Activated CD4-positive, alpha-beta memory T cell treated with anti-CD3 and anti-CD28 coated beads, Interleukin-2, amount 10 ng/mL, durations not matched to agents 7 days and 5 days (primary cell): ENCODE data around the gene FAM181B. TPM values are rescaled to one million over a fixed set of nuclear protein-coding genes. Genes with fewer than 3 reads are reported as not detected.
A peak's percentile ranks its signal among the peaks of the same experiment; 100 is the strongest.

ENCODE experiments used
- CTCF ChIA-PET: fragments of 350-600 bp; sonication (Branson Sonifier 250); formaldehyde crosslinking; loops from one replicate; lab custom pipeline; 2021; ENCODE audit warnings: antibody characterized with exemption, inconsistent platforms; lab: Charles Lee
- POLR2A ChIA-PET: fragments of 350-600 bp; sonication (Branson Sonifier 250); formaldehyde crosslinking; loops from one replicate; lab custom pipeline; 2021; ENCODE audit warnings: antibody characterized with exemption; lab: Charles Lee
- DNase-seq: peaks from one replicate; pipeline ENCODE4 v3.0.0-alpha.2; 2020
- H3K27ac Mint-ChIP-seq: one replicate; pipeline ENCODE4 v1.8.0; 2021; ENCODE audit warnings: mild to moderate bottlenecking, mixed read lengths
- H3K27me3 Mint-ChIP-seq: one replicate; pipeline ENCODE4 v1.8.0; 2021; ENCODE audit warnings: mixed read lengths
- H3K36me3 Mint-ChIP-seq: one replicate; pipeline ENCODE4 v1.8.0; 2021; ENCODE audit warnings: low read depth, mixed read lengths
- H3K4me1 Mint-ChIP-seq: one replicate; pipeline ENCODE4 v1.8.0; 2021; ENCODE audit warnings: mixed read lengths
- H3K4me3 Mint-ChIP-seq: one replicate; pipeline ENCODE4 v1.8.0; 2021; ENCODE audit warnings: mild to moderate bottlenecking, mixed read lengths
- H3K9me3 Mint-ChIP-seq: one replicate; pipeline ENCODE4 v1.8.0; 2021; ENCODE audit warnings: mixed read lengths
- total RNA-seq, 2 experiments: library from RNA; stranded (reverse); gene quantifications; one replicate each; pipeline ENCODE4 v1.2.3, GENCODE V29; 2021

FAM181B gene
- total RNA-seq, 2 experiments from 2014 or later: not detected

GRCh38 chr11:82757660-82758357, 24.1 kb upstream of the FAM181B start:
- no peaks in the 10 kb centered on the region for H3K9me3 Mint-ChIP-seq
- H3K27ac Mint-ChIP-seq: no peak overlapping the region
- DNase-seq: no peak
- H3K4me1 Mint-ChIP-seq: peaks cover 11% of the 10 kb centered on the region
- no peak overlapping the region for H3K4me3 Mint-ChIP-seq
- CTCF ChIA-PET: interaction anchor here (0.6 to 2.3 kb wide), 2 partner anchors 14 to 18 kb away, joined by 3 to 8 read pairs; no protein-coding TSS in a partner anchor
- H3K36me3 Mint-ChIP-seq: no peaks in the 10 kb centered on the region
- POLR2A ChIA-PET: no interaction called here
- H3K27me3 Mint-ChIP-seq: peaks cover 5% of the 10 kb centered on the region

- no peak overlapping the region for H3K4me3 Mint-ChIP-seq
- peaks cover 11% of the 10 kb centered on the region for H3K4me1 Mint-ChIP-seq
- H3K36me3 Mint-ChIP-seq: no peaks in the 10 kb centered on the region
- DNase-seq: no peak
- CTCF ChIA-PET: interaction anchor here (0.6 to 2.3 kb wide), 2 partner anchors 14 to 19 kb away, joined by 3 to 8 read pairs; no protein-coding TSS in a partner anchor
- POLR2A ChIA-PET: no interaction called here
- H3K9me3 Mint-ChIP-seq: no peaks in the 10 kb centered on the region
- H3K27ac Mint-ChIP-seq: no peak overlapping the region
- H3K27me3 Mint-ChIP-seq: peaks cover 5% of the 10 kb centered on the region
Observed at GRCh38 chr11:82756765-82757639, 23.3 kb upstream of the FAM181B start.

GRCh38 chr11:82754410-82754809, 20.7 kb upstream of the FAM181B start:
- H3K4me3 Mint-ChIP-seq: no peak overlapping the region
- no peak overlapping the region for H3K27ac Mint-ChIP-seq
- no peaks in the 10 kb centered on the region for H3K36me3 Mint-ChIP-seq
- H3K4me1 Mint-ChIP-seq: peaks cover 27% of the 10 kb centered on the region
- peaks cover 3% of the 10 kb centered on the region for H3K27me3 Mint-ChIP-seq
- H3K9me3 Mint-ChIP-seq: no peaks in the 10 kb centered on the region
- ChIA-PET POLR2A (no interaction called here), CTCF (no interaction called here)
- no peak for DNase-seq

- DNase-seq: no peak
- POLR2A ChIA-PET: no interaction called here
- H3K4me3 Mint-ChIP-seq: no peak overlapping the region
- no peaks in the 10 kb centered on the region for H3K9me3 Mint-ChIP-seq
- CTCF ChIA-PET: no interaction called here
- no peak overlapping the region for H3K27ac Mint-ChIP-seq
- H3K27me3 Mint-ChIP-seq: peaks cover 1% of the 10 kb centered on the region
- H3K4me1 Mint-ChIP-seq: peaks cover 27% of the 10 kb centered on the region
- H3K36me3 Mint-ChIP-seq: no peaks in the 10 kb centered on the region
Observed at GRCh38 chr11:82753921-82754320, 20.3 kb upstream of the FAM181B start.

GRCh38 chr11:82752801-82753200, 19.1 kb upstream of the FAM181B start:
- CTCF ChIA-PET: interaction anchor here (0.6 kb wide), 1 partner anchor 965 kb away, joined by 3 read pairs; no protein-coding TSS in a partner anchor
- H3K36me3 Mint-ChIP-seq: no peaks in the 10 kb centered on the region

GRCh38 chr11:82750643-82751139, 17.0 kb upstream of the FAM181B start:
- Mint-ChIP-seq H3K4me1 (peaks cover 16% of the 10 kb centered on the region), H3K27me3 (peaks cover 1% of the 10 kb centered on the region), H3K9me3 (no peaks in the 10 kb centered on the region), H3K27ac (no peak overlapping the region), H3K4me3 (no peak overlapping the region), H3K36me3 (no peaks in the 10 kb centered on the region)
- POLR2A ChIA-PET: no interaction called here
- CTCF ChIA-PET: no interaction called here
- no peak for DNase-seq

More at GRCh38 chr11:82752801-82753200, 19.1 kb upstream of the FAM181B start:
- Mint-ChIP-seq H3K4me3 (no peak overlapping the region), H3K4me1 (peaks cover 24% of the 10 kb centered on the region), H3K9me3 (no peaks in the 10 kb centered on the region), H3K27me3 (peaks cover 1% of the 10 kb centered on the region), H3K27ac (no peak overlapping the region)
- DNase-seq: no peak
- POLR2A ChIA-PET: no interaction called here

DNA sequence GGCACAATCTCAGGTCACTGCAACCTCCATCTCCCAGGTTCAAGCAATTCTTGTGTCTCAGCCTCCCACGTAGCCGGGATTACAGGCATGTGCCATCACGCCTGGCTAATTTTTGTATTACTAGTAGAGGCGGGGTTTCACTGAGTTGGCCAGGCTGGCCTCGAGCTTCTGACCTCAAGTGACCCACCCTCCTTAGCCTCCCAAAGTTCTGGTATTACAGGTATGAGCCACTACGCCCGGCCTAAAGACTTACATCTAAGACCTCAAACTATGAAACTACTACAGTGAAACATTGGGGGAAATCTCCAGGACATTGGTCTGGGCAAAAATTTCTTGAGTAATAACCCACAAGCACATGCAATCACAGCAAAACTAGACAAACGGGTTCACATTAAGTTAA, 13.8 kb upstream of the FAM181B start:
- POLR2A ChIA-PET: no interaction called here
- peaks cover 16% of the 10 kb centered on the region for H3K4me1 Mint-ChIP-seq
- peaks cover 3% of the 10 kb centered on the region for H3K27me3 Mint-ChIP-seq
- DNase-seq: no peak
- no peak overlapping the region for H3K27ac Mint-ChIP-seq
- no peak overlapping the region for H3K4me3 Mint-ChIP-seq
- no peaks in the 10 kb centered on the region for H3K9me3 Mint-ChIP-seq
- H3K36me3 Mint-ChIP-seq: no peaks in the 10 kb centered on the region
- CTCF ChIA-PET: no interaction called here

- no peak overlapping the region for H3K27ac Mint-ChIP-seq
- peaks cover 2% of the 10 kb centered on the region for H3K36me3 Mint-ChIP-seq
- peaks cover 3% of the 10 kb centered on the region for H3K4me1 Mint-ChIP-seq
- ChIA-PET POLR2A (no interaction called here), CTCF (no interaction called here)
- no peaks in the 10 kb centered on the region for H3K9me3 Mint-ChIP-seq
- peaks cover 53% of the 10 kb centered on the region for H3K27me3 Mint-ChIP-seq
- DNase-seq: no peak
- no peak overlapping the region for H3K4me3 Mint-ChIP-seq
Observed at GRCh38 chr11:82738091-82738490, 4.4 kb upstream of the FAM181B start.

GRCh38 chr11:82734120-82734479, 436 bp upstream of the FAM181B start:
- ChIA-PET POLR2A (no interaction called here), CTCF (interaction anchor here (0.5 to 1.1 kb wide), 3 partner anchors 15 to 468 kb away, joined by 3 to 6 read pairs (median 4); no protein-coding TSS in a partner anchor)
- Mint-ChIP-seq H3K9me3 (no peaks in the 10 kb centered on the region), H3K4me1 (peaks cover 5% of the 10 kb centered on the region), H3K36me3 (peaks cover 2% of the 10 kb centered on the region), H3K4me3 (peak overlapping the region; percentile 33), H3K27me3 (peaks cover 66% of the 10 kb centered on the region), H3K27ac (no peak overlapping the region)
- DNase-seq: no peak

DNA sequence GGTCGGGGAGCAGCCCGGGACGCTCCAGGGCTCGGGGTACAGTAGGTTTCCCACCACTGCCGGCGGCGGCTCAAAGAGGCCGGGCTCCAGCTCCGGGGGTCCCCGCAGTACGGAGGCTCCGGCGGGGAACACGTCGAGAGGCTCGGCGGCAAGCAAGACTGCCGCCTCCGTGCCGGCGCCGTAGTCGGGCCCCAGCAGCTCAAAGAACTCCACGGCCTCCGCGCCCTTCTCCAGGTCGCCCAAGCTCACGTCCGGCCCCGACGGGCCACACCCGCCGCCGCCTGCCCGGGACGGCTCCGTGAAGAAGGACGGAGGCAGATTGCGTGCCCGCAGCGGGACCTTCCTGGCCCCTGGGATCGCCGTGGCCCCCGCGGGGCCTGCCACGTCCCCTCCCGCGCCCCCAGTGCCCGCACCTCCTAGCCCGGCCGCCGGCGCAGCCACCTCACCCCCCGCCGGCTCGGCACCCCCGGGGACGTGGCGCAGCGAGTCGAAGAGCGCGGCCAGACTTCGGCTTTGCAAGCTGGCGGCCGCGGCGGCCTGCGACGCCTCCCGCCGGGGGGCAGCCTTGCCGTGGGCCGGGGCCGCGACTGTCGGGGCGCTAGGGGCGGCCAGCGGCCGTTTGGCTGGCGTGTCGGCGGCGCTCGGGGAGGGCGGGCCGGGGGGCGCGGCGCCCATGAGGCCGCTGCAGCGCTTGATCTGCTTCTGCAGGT, 775 bp downstream of the FAM181B start:
- Mint-ChIP-seq H3K9me3 (no peaks in the 10 kb centered on the region), H3K4me3 (peak overlapping the region; percentile 13), H3K4me1 (peaks cover 5% of the 10 kb centered on the region), H3K36me3 (peaks cover 2% of the 10 kb centered on the region), H3K27me3 (peaks cover 65% of the 10 kb centered on the region), H3K27ac (no peak overlapping the region)
- CTCF ChIA-PET: interaction anchor here (1.1 kb wide), 1 partner anchor 15 kb away, joined by 6 read pairs; no protein-coding TSS in a partner anchor
- no peak for DNase-seq
- POLR2A ChIA-PET: interaction anchor here (1.0 kb wide), 1 partner anchor 22 kb away, joined by 3 read pairs; no protein-coding TSS in a partner anchor

DNA sequence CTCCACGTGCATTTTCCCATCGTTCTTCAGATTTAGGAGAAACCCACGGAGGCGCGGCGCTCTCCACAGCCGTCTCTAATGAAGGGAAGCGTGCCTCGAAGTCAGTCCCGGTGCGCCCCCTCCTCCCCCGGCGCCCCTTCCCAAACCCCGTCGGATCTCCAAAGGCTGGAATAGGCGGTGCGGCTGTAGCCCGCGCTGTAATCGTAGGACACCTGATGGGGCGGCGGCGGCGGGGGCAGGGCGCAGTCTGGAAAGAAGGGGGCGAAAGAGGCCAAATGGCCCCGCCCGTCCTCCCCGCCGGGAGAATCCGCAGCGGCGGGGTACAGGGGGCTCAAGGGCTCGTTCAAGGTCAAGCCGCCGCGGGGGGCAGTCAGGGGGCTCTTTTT, 1.3 kb downstream of the FAM181B start:
- Mint-ChIP-seq H3K4me3 (no peak overlapping the region), H3K4me1 (peaks cover 5% of the 10 kb centered on the region), H3K36me3 (peaks cover 2% of the 10 kb centered on the region), H3K27me3 (peaks cover 65% of the 10 kb centered on the region), H3K27ac (no peak overlapping the region), H3K9me3 (no peaks in the 10 kb centered on the region)
- CTCF ChIA-PET: no interaction called here
- DNase-seq: no peak
- POLR2A ChIA-PET: no interaction called here

GRCh38 chr11:82731691-82732277, 1.9 kb downstream of the FAM181B start:
- ChIA-PET CTCF (no interaction called here), POLR2A (no interaction called here)
- Mint-ChIP-seq H3K36me3 (peaks cover 2% of the 10 kb centered on the region), H3K27me3 (peaks cover 64% of the 10 kb centered on the region), H3K4me3 (peak overlapping the region; percentile 5), H3K27ac (no peak overlapping the region), H3K4me1 (peaks cover 5% of the 10 kb centered on the region), H3K9me3 (no peaks in the 10 kb centered on the region)
- DNase-seq: no peak
